ENCODE results near the gene RRAS2.
"Not testable (repeated sequence)": the region's sequence is repeated elsewhere in the genome, so short reads cannot be mapped to it uniquely, and the experiment has no call there.

The RRAS2 gene

GRCh38 chr11:14370496-14370895 is 11.5 kb upstream of the RRAS2 start:
- DNase-seq = no peak

DNA sequence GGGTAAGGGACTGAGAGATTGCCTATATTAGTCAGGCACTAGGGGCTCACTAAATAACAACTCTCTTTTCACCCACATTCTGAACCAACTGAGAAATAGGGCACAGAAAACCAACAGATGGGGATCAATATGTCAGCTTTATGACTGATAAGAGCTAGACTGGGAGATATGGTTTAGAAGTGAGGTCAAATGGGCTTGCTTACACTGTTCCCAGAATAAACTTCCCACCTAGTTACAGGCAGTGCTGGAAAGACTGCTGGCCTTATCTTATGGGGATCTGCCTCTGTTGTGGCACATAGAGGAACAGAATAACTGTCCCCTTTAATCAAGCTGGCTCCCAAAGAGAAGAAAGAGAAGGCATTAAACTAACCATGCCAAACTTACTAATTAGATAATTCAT is 10.6 kb upstream of the RRAS2 start:
- DNase-seq = no peak

DNA sequence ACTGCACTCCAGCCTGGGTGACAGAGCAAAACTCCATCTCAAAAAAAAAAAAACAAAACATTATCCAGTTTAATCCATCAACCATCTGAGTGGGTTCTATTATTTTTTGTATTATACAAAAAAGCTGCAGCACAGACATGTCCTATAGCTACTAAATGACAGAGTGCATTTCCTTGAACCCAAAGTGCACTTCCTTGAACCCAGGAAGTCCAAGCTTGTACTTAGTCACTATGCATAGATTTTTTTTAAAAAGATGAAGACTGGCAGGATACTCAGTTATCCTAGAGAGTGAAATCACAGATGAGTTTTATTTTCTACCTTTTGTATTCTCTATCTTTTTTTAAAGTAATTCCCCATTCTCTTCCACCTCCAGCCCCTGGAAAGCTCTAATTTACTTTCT is 8.0 kb upstream of the RRAS2 start:
- DNase-seq = no peak

- DNase-seq = no peak
Observed at GRCh38 chr11:14364322-14364721, 5.3 kb upstream of the RRAS2 start.

- DNase-seq = no peak
Observed at GRCh38 chr11:14362611-14363010, 3.6 kb upstream of the RRAS2 start.

DNA sequence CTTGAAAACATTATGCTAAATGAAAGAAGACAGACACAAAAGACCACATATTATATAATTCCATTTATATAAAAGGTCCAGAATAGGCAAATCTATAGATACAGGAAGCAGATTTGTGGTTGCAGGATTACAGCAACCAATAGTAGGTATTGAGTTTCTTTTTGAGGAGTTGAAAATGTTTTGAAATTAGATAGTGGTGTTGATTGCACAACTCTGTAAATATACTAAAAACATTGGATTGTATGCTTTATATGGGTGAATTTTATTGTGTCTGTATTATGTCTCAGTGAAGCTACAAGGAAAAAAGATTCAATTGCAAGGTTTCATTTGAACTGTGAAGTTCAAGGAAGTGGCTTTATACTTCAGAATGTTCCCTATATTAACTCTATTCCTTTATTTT is 3.0 kb upstream of the RRAS2 start:
- DNase-seq = no peak

DNA sequence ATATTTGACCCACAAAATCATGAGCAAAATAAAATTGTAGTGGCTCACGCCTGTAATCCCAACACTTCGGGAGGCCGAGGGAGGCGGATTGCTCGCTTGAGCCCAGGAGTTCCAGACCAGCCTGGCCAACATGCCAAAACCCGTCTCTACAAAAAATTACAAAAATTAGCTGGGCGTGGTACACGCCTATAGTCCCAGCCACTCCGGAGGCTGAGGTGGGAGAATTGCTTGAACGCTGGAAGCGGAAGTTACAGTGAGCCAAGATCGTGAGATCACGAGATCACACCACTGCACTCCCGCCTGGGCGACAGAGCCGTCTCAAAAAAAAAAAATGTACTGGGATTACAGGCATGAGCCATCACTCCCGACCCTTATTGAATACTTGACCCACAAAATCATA is 2.0 kb upstream of the RRAS2 start:
- DNase-seq = no peak

GRCh38 chr11:14359501-14360031 is 583 bp upstream of the RRAS2 start:
- peak; percentile 56 for DNase-seq

GRCh38 chr11:14357881-14358728 is 878 bp downstream of the RRAS2 start:
- DNase-seq = peak; percentile 79

DNA sequence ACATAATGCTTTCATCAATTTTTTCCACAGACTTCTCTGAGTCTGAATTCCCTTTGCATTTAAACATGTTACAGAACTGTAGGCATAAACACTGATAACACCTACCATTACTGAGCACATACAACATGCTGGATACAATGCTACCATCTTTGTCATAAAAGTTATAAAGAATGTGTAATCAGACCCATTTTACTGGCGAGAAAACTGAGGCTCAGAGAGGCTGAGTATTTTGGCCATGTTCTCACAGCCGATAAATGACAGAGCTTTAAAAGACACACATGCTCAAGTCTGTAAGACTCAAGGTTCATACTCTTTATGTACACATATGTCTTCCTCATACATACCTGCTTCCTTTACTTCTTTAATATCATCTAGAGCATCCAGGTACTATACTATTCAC is 2.6 kb downstream of the RRAS2 start:
- DNase-seq = no peak

- not testable (repeated sequence) for DNase-seq
Observed at GRCh38 chr11:14354604-14355003, 4.4 kb downstream of the RRAS2 start.

- DNase-seq = no peak
Observed at GRCh38 chr11:14350716-14351238, 8.2 kb downstream of the RRAS2 start.

- DNase-seq = no peak
Observed at GRCh38 chr11:14350215-14350614, 8.8 kb downstream of the RRAS2 start.

- DNase-seq = no peak
Observed at GRCh38 chr11:14347991-14348390, 11.0 kb downstream of the RRAS2 start.

- no peak for DNase-seq
Observed at GRCh38 chr11:14347494-14347893, 11.5 kb downstream of the RRAS2 start.

- DNase-seq = peak; percentile 55
Observed at GRCh38 chr11:14346303-14346955, 12.6 kb downstream of the RRAS2 start.

GRCh38 chr11:14345668-14346067 is 13.3 kb downstream of the RRAS2 start:
- no peak for DNase-seq

- not testable (repeated sequence) for DNase-seq
Observed at GRCh38 chr11:14345016-14345415, 14.0 kb downstream of the RRAS2 start.

DNA sequence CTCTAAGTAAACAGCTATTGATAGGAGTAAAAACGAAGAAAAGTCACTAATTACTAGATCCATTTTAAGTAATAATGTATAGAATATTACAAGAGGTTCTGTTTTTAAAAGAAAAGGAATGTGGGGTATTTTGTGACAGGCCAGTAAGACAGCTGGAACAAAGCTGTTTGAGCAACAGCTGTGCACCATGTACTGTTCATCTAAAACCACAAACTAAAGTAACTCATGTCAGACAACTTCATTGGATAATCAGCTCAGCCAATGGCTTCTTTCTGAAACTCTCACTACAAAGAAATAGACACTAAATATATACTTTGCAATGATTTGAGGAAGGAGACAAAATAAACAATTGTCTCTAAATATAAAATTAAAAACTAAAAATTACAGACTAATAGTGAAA is 16.1 kb downstream of the RRAS2 start:
- peak; percentile 54 for DNase-seq

- DNase-seq = no peak
Observed at GRCh38 chr11:14341968-14342367, 17.0 kb downstream of the RRAS2 start.

DNA sequence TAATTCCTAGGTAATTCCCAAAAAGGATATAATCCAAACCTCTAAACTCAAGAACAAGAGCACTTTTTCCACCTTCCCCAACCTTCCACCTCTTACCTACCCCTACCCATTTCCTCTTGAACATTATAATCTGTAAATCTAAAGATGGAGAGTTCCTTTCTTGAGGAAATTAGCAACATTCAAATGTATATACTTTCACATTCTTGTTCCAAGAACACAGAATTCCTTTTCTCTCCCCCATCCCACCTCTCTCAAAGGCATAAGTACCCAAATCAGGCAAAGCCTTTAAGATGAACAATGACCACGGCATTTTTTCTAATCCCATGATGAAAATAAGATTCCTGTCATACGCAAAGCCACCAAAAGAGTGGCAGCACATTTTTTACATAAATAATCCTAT is 18.3 kb downstream of the RRAS2 start:
- peak; percentile 51 for DNase-seq

DNA sequence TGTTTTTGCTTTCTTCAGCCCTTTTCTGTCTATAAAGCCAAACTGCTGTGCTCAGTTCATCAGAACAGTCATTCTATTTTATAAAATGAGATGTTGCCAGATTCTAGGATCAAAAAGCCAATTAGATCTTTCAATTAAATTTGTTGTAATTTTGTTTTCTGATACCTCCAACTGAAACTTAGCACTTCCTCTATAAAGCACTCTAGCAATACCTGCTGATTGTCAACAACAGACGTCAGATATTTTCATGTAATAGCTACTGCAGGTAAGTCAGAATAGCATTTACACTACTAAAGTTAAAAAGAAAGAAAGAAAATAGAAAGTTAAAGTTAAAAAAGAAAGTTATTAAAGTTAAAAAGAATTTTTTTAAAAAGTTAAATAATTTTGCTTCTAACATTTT is 19.6 kb downstream of the RRAS2 start:
- no peak for DNase-seq

GRCh38 chr11:14336507-14337503 is 22.2 kb downstream of the RRAS2 start:
- peak; percentile 96 for DNase-seq

All from fibroblast of skin of right biceps (primary cell).